HepG2 (cell line): ENCODE data around the gene ZNF628. TPM values are rescaled to one million over a fixed set of nuclear protein-coding genes. Genes with fewer than 3 reads are reported as not detected.

ENCODE experiments used
- EEA1 ChIP-seq: sonication (generic); formaldehyde crosslinking; IDR thresholded peaks from 2 replicates; pipeline ENCODE4 v1.5.1; 2020; ENCODE audit warnings: mild to moderate bottlenecking, missing genetic modification reagents, borderline replicate concordance
- KDM1A ChIP-seq: IDR thresholded peaks from 2 replicates; pipeline ENCODE4 v1.6.1; 2016; ENCODE audit warnings: missing compliant biosample characterization
- MED1 ChIP-seq: sonication (generic); formaldehyde crosslinking; IDR thresholded peaks from 2 replicates; pipeline ENCODE4 v1.4.0; 2020; ENCODE audit warnings: missing genetic modification reagents
- MXD4 ChIP-seq: IDR thresholded peaks from 2 replicates; pipeline ENCODE4 v1.6.1; 2016; ENCODE audit warnings: mild to moderate bottlenecking, missing biosample characterization, missing genetic modification reagents
- NCOA2 ChIP-seq: sonication (generic); formaldehyde crosslinking; IDR thresholded peaks from 2 replicates; pipeline ENCODE4 v1.8.0; 2022; ENCODE audit warnings: inconsistent platforms
- PHF20 ChIP-seq: sonication (generic); formaldehyde crosslinking; IDR thresholded peaks from 2 replicates; pipeline ENCODE4 v1.5.0; 2020; ENCODE audit warnings: mild to moderate bottlenecking, missing genetic modification reagents
- PHF8 ChIP-seq: sonication (generic); formaldehyde crosslinking; IDR thresholded peaks from 2 replicates; pipeline ENCODE4 v1.5.0; 2020; ENCODE audit warnings: missing genetic modification reagents
- RFX5 ChIP-seq: IDR thresholded peaks from 2 replicates; pipeline ENCODE4 v1.6.1; 2011; ENCODE audit warnings: low read depth, low read length, improper control_type of control experiment
- SMYD3 ChIP-seq: sonication (generic); formaldehyde crosslinking; IDR thresholded peaks from 2 replicates; pipeline ENCODE4 v1.8.1; 2023; ENCODE audit warnings: mild to moderate bottlenecking, missing genetic modification reagents
- SP4 ChIP-seq: sonication (generic); formaldehyde crosslinking; IDR thresholded peaks from 2 replicates; pipeline ENCODE4 v1.8.1; 2023; ENCODE audit warnings: mild to moderate bottlenecking, missing genetic modification reagents
- TAF1 ChIP-seq: sonication (generic); formaldehyde crosslinking; IDR thresholded peaks from 2 replicates; pipeline ENCODE4 v1.4.0; 2020; ENCODE audit warnings: missing genetic modification reagents
- TAF15 ChIP-seq: fragments of 200-400 bp; formaldehyde crosslinking; IDR thresholded peaks from one replicate; pipeline ENCODE4 v1.6.1; 2018; ENCODE audit warnings: mild to moderate bottlenecking, low read depth, low read length; ENCODE audit not compliant: poor library complexity, severe bottlenecking
- TCF12 ChIP-seq, 2 experiments: fragments of 450-650 bp in 1 of 2; sonication (generic) in 1 of 2; formaldehyde crosslinking in 1 of 2; IDR thresholded peaks; 2 replicates each; pipeline versions ENCODE4 v1.6.1 to v1.8.0; 2017 to 2022; ENCODE audit warnings: antibody characterized with exemption in 1 of 2, mild to moderate bottlenecking in 1 of 2, missing genetic modification reagents in 1 of 2, moderate library complexity in 1 of 2
- ZNF205 ChIP-seq: IDR thresholded peaks from 2 replicates; pipeline ENCODE4 v1.6.1; 2018; ENCODE audit warnings: missing biosample characterization, missing genetic modification reagents
- ZNF333 ChIP-seq: sonication (generic); formaldehyde crosslinking; IDR thresholded peaks from 2 replicates; pipeline ENCODE4 v1.4.0; 2020; ENCODE audit warnings: mild to moderate bottlenecking, missing genetic modification reagents, borderline replicate concordance
- ZNF589 ChIP-seq: sonication (generic); formaldehyde crosslinking; conservative IDR thresholded peaks from 2 replicates; pipeline ENCODE4 v1.8.0; 2022; ENCODE audit warnings: mild to moderate bottlenecking, moderate library complexity, missing genetic modification reagents
- ZNF607 ChIP-seq: sonication (generic); formaldehyde crosslinking; IDR thresholded peaks from 2 replicates; pipeline ENCODE4 v1.5.1; 2020; ENCODE audit warnings: missing genetic modification reagents, mild to moderate bottlenecking, borderline replicate concordance
- ZNF777 ChIP-seq: sonication (generic); formaldehyde crosslinking; IDR thresholded peaks from 2 replicates; pipeline ENCODE4 v1.4.0; 2020; ENCODE audit warnings: missing genetic modification reagents
- ZNF780A ChIP-seq: sonication (generic); formaldehyde crosslinking; IDR thresholded peaks from 2 replicates; pipeline ENCODE4 v1.8.0; 2022; ENCODE audit warnings: mild to moderate bottlenecking, missing genetic modification reagents, moderate library complexity
- polyA plus RNA-seq, 8 experiments: library from polyadenylated mRNA; depleted of rRNA in 3 of 8; stranded (reverse) in 7 of 8; unstranded in 1 of 8; fragments of >200 nt; fragmentation: Illumina TruSeq in 4 of 8; extraction: Trizol in 4 of 8; gene quantifications; 2 replicates each; pipeline versions ENCODE4 v1.2.1 to v1.2.3, GENCODE V29; 2011 to 2016; ENCODE audit warnings: low read depth in 4 of 8, missing spikeins in 1 of 8, mixed read lengths in 1 of 8; ENCODE audit not compliant: insufficient read depth in 1 of 8
- total RNA-seq, 5 experiments: library from RNA; depleted of rRNA; stranded (reverse); fragments of >200 nt; fragmentation: Illumina TruSeq; extraction: Trizol; gene quantifications; 2 replicates each; pipeline ENCODE4 v1.2.3, GENCODE V29; 2016; ENCODE audit warnings: low read depth in 1 of 5
- TF ChIP-seq, protein P1 (sequence below): sonication (generic); formaldehyde crosslinking; IDR thresholded peaks from 2 replicates; pipeline ENCODE4 v1.8.0; 2022; ENCODE audit warnings: mild to moderate bottlenecking, missing genetic modification reagents, moderate library complexity
- TF ChIP-seq, protein P2 (sequence below): sonication (generic); formaldehyde crosslinking; IDR thresholded peaks from 2 replicates; pipeline ENCODE4 v1.9.0; 2021; ENCODE audit warnings: missing genetic modification reagents, borderline replicate concordance
- TF ChIP-seq, protein P3 (sequence below): sonication (generic); formaldehyde crosslinking; conservative IDR thresholded peaks from 2 replicates; pipeline ENCODE4 v1.8.0; 2022; ENCODE audit warnings: missing genetic modification reagents
- TF ChIP-seq, protein P4 (sequence below): sonication (generic); formaldehyde crosslinking; IDR thresholded peaks from 2 replicates; pipeline ENCODE4 v1.5.1; 2020; ENCODE audit warnings: missing genetic modification reagents, mild to moderate bottlenecking, borderline replicate concordance

The ZNF628 gene
- total and polyA plus RNA-seq, 2 of the 13 experiments (the other 11 are each of a cell fraction or from before 2014, with no cell fraction given), result 0.54 to 1.2 TPM

DNA sequence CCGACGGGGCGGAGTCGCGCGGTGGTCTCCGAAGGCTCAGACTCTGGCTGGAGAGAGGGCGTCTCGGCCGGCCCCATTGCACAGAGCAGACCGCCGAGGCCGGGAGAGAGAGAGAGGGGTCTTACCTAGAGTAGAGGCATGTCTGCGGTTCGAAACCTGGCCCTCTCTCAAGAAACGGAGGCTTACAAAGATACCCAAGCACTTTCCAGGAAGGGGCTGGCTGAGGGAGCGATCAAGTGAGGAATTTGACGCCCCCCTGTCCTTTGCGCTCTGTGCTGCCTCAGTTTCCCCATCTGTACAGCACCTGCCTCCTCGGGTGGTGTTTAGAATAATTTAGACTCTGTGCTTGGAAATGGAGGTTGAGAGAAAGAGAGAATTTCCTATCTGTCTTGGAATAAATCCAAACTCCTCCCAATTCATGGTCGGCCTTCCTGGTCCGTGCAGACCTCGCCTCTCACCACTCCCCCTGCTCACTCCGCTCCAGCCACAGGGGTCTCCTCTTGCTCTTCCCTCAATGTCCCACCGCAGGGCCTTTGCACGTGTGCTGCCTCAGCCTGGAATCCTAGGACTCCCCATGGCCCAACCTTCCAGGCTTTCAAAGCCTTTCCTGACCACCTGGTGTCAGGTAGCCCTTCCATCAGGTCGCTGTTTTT, 14.3 kb upstream of the ZNF628 start (continued):
- peak; percentile 75; the same call in 1 of the 2 replicates for TF ChIP-seq EEA1 (CRISPR knock-in tag)
- TF ChIP-seq ZNF205, result no peak
- TF ChIP-seq PHF20, result 0 out of 2 replicates have a peak, but pooled peaks have one; percentile 38
- TF ChIP-seq, protein P1, sequence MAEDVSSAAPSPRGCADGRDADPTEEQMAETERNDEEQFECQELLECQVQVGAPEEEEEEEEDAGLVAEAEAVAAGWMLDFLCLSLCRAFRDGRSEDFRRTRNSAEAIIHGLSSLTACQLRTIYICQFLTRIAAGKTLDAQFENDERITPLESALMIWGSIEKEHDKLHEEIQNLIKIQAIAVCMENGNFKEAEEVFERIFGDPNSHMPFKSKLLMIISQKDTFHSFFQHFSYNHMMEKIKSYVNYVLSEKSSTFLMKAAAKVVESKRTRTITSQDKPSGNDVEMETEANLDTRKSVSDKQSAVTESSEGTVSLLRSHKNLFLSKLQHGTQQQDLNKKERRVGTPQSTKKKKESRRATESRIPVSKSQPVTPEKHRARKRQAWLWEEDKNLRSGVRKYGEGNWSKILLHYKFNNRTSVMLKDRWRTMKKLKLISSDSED (CRISPR knock-in tag), result no peak
- TF ChIP-seq ZNF777 (CRISPR knock-in tag), result 0 out of 2 replicates have a peak, but pooled peaks have one; percentile 3
- peak; percentile 2; the same call in 1 of the 2 replicates for TF ChIP-seq MXD4 (CRISPR knock-in tag)
- peak; percentile 14 for TF ChIP-seq TAF15
- TF ChIP-seq ZNF333 (CRISPR knock-in tag), result 0 out of 2 replicates have a peak, but pooled peaks have one; percentile 22
- TF ChIP-seq, protein P2, sequence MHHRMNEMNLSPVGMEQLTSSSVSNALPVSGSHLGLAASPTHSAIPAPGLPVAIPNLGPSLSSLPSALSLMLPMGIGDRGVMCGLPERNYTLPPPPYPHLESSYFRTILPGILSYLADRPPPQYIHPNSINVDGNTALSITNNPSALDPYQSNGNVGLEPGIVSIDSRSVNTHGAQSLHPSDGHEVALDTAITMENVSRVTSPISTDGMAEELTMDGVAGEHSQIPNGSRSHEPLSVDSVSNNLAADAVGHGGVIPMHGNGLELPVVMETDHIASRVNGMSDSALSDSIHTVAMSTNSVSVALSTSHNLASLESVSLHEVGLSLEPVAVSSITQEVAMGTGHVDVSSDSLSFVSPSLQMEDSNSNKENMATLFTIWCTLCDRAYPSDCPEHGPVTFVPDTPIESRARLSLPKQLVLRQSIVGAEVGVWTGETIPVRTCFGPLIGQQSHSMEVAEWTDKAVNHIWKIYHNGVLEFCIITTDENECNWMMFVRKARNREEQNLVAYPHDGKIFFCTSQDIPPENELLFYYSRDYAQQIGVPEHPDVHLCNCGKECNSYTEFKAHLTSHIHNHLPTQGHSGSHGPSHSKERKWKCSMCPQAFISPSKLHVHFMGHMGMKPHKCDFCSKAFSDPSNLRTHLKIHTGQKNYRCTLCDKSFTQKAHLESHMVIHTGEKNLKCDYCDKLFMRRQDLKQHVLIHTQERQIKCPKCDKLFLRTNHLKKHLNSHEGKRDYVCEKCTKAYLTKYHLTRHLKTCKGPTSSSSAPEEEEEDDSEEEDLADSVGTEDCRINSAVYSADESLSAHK (CRISPR knock-in tag), result no peak
- TF ChIP-seq KDM1A (CRISPR knock-in tag), result 0 out of 2 replicates have a peak, but pooled peaks have one; percentile 13
- TF ChIP-seq, protein P3, sequence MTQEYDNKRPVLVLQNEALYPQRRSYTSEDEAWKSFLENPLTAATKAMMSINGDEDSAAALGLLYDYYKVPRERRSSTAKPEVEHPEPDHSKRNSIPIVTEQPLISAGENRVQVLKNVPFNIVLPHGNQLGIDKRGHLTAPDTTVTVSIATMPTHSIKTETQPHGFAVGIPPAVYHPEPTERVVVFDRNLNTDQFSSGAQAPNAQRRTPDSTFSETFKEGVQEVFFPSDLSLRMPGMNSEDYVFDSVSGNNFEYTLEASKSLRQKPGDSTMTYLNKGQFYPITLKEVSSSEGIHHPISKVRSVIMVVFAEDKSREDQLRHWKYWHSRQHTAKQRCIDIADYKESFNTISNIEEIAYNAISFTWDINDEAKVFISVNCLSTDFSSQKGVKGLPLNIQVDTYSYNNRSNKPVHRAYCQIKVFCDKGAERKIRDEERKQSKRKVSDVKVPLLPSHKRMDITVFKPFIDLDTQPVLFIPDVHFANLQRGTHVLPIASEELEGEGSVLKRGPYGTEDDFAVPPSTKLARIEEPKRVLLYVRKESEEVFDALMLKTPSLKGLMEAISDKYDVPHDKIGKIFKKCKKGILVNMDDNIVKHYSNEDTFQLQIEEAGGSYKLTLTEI (CRISPR knock-in tag), result no peak
- TF ChIP-seq SMYD3 (CRISPR knock-in tag), result 0 out of 2 replicates have a peak, but pooled peaks have one; percentile 28
- TF ChIP-seq TAF1 (CRISPR knock-in tag), result peak; percentile 35
- TF ChIP-seq NCOA2 (CRISPR knock-in tag), result no peak
- no peak for TF ChIP-seq ZNF780A
- TF ChIP-seq, protein P4, sequence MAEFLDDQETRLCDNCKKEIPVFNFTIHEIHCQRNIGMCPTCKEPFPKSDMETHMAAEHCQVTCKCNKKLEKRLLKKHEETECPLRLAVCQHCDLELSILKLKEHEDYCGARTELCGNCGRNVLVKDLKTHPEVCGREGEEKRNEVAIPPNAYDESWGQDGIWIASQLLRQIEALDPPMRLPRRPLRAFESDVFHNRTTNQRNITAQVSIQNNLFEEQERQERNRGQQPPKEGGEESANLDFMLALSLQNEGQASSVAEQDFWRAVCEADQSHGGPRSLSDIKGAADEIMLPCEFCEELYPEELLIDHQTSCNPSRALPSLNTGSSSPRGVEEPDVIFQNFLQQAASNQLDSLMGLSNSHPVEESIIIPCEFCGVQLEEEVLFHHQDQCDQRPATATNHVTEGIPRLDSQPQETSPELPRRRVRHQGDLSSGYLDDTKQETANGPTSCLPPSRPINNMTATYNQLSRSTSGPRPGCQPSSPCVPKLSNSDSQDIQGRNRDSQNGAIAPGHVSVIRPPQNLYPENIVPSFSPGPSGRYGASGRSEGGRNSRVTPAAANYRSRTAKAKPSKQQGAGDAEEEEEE (CRISPR knock-in tag), result 0 out of 2 replicates have a peak, but pooled peaks have one; percentile 76
- no peak for TF ChIP-seq TCF12 (IDR thresholded peaks at IDR 0.05)
- TF ChIP-seq TCF12 (CRISPR knock-in tag; IDR thresholded peaks at IDR 0.05), result 0 out of 2 replicates have a peak, but pooled peaks have one; percentile 30
- TF ChIP-seq PHF8, result no peak
- TF ChIP-seq ZNF589, result no peak
- TF ChIP-seq ZNF607 (CRISPR knock-in tag), result no peak
- peak; percentile 21; the same call in 1 of the 2 replicates for TF ChIP-seq SP4
- TF ChIP-seq MED1, result no peak
- no peak for TF ChIP-seq RFX5
